Progenitor cell of endocrine pancreas (in vitro differentiated cells): ENCODE results near the gene ATP5MG. TPM values are rescaled to one million over a fixed set of nuclear protein-coding genes. Genes with fewer than 3 reads are reported as not detected.
A peak's percentile ranks its signal among the peaks of the same experiment; 100 is the strongest.

Experiments used
- DNase-seq: peaks from one replicate; pipeline ENCODE4 v3.0.0; 2021; ENCODE audit warnings: low spot score; ENCODE audit not compliant: unreplicated experiment
- H3K27ac Mint-ChIP-seq: 2 replicates; pipeline ENCODE4 v1.8.0; 2021; ENCODE audit warnings: mild to moderate bottlenecking, moderate library complexity, mixed read lengths
- H3K27me3 Mint-ChIP-seq: 2 replicates; pipeline ENCODE4 v1.8.0; 2021; ENCODE audit warnings: mixed read lengths
- H3K36me3 Mint-ChIP-seq: 2 replicates; pipeline ENCODE4 v1.8.0; 2022; ENCODE audit warnings: mixed read lengths; ENCODE audit not compliant: insufficient read depth
- H3K4me1 Mint-ChIP-seq: 2 replicates; pipeline ENCODE4 v1.8.0; 2021; ENCODE audit warnings: low read depth, mixed read lengths
- H3K4me3 Mint-ChIP-seq: 2 replicates; pipeline ENCODE4 v1.8.0; 2021; ENCODE audit warnings: low read depth, mild to moderate bottlenecking, moderate library complexity, mixed read lengths
- H3K9me3 Mint-ChIP-seq: 2 replicates; pipeline ENCODE4 v1.8.0; 2021; ENCODE audit warnings: low read depth, mixed read lengths
- CTCF ChIP-seq: fragments of 200-600 bp; sonication (generic); IDR thresholded peaks from one replicate; pipeline ENCODE4 v1.5.0; 2021; ENCODE audit warnings: antibody characterized with exemption, mild to moderate bottlenecking; ENCODE audit not compliant: unreplicated experiment
- total RNA-seq: library from RNA; stranded (reverse); gene quantifications from 2 replicates; pipeline ENCODE4 v1.2.1, GENCODE V29; 2021

Gene ATP5MG
- total RNA-seq, 1 donor from 2014 or later = 192 TPM

- TF ChIP-seq CTCF = no peak
- Mint-ChIP-seq H3K4me1 (no peaks in the 10 kb centered on the region), H3K27me3 (no peaks in the 10 kb centered on the region), H3K4me3 (no peak overlapping the region), H3K27ac (no peak overlapping the region), H3K9me3 (no peaks in the 10 kb centered on the region), H3K36me3 (no peaks in the 10 kb centered on the region)
- DNase-seq = no peak
Measured at GRCh38 chr11:118417801-118418200, 16.4 kb downstream of the ATP5MG start.

GRCh38 chr11:118418766-118419165, 17.4 kb downstream of the ATP5MG start:
- H3K4me3 Mint-ChIP-seq = no peak overlapping the region
- no peaks in the 10 kb centered on the region for H3K27me3 Mint-ChIP-seq
- no peak overlapping the region for H3K27ac Mint-ChIP-seq
- no peaks in the 10 kb centered on the region for H3K9me3 Mint-ChIP-seq
- no peak for TF ChIP-seq CTCF
- H3K4me1 Mint-ChIP-seq = no peaks in the 10 kb centered on the region
- DNase-seq = no peak
- H3K36me3 Mint-ChIP-seq = no peaks in the 10 kb centered on the region

- TF ChIP-seq CTCF = no peak
- Mint-ChIP-seq H3K4me1 (no peaks in the 10 kb centered on the region), H3K4me3 (no peak overlapping the region), H3K36me3 (no peaks in the 10 kb centered on the region), H3K27me3 (peaks cover 4% of the 10 kb centered on the region), H3K9me3 (no peaks in the 10 kb centered on the region), H3K27ac (no peak overlapping the region)
- DNase-seq = no peak
Measured at GRCh38 chr11:118427707-118428106, 26.3 kb downstream of the ATP5MG start.

- Mint-ChIP-seq H3K36me3 (no peaks in the 10 kb centered on the region), H3K4me3 (no peak overlapping the region), H3K27ac (no peak overlapping the region), H3K9me3 (no peaks in the 10 kb centered on the region), H3K4me1 (peaks cover 12% of the 10 kb centered on the region), H3K27me3 (peaks cover 4% of the 10 kb centered on the region)
- no peak for DNase-seq
- TF ChIP-seq CTCF = peak; percentile 18
Measured at GRCh38 chr11:118430956-118431355, 29.6 kb downstream of the ATP5MG start.

GRCh38 chr11:118434123-118434552, 32.7 kb downstream of the ATP5MG start:
- TF ChIP-seq CTCF = no peak
- Mint-ChIP-seq H3K27me3 (no peaks in the 10 kb centered on the region), H3K9me3 (no peaks in the 10 kb centered on the region), H3K4me1 (peaks cover 29% of the 10 kb centered on the region), H3K27ac (peak overlapping the region; percentile 95), H3K36me3 (no peaks in the 10 kb centered on the region), H3K4me3 (peak overlapping the region; percentile 81)
- DNase-seq = no peak
